Uterus (tissue), 2 donors: ENCODE results near the gene NTRK1.

ENCODE experiments used
- CTCF ChIP-seq, 4 experiments: fragments of 200-600 bp in 2 of 4; fragments of 450-650 bp in 2 of 4; sonication (generic) in 2 of 4; IDR thresholded peaks; one replicate each; pipeline ENCODE4 v1.5.1; 2016 to 2019; ENCODE audit warnings: antibody characterized with exemption in 4 of 4, mild to moderate bottlenecking in 2 of 4, moderate library complexity in 1 of 4
- POLR2A ChIP-seq, 2 donors: fragments of 450-650 bp; IDR thresholded peaks; one replicate each; pipeline ENCODE4 v1.6.1; 2016; ENCODE audit warnings: antibody characterized with exemption in 2 of 2, mild to moderate bottlenecking in 1 of 2, moderate library complexity in 1 of 2

GRCh38 chr1:156815961-156816422 lies 44.7 kb upstream of the NTRK1 start:
- no peak for TF ChIP-seq CTCF (IDR thresholded peaks at IDR 0.05)
- TF ChIP-seq POLR2A (IDR thresholded peaks at IDR 0.05) = no peak
